Breast epithelium (tissue), 4 donors: Measurements from ENCODE around the gene PATE2. TPM values are rescaled to one million over a fixed set of nuclear protein-coding genes. Genes with fewer than 3 reads are reported as not detected.

Experiments used
- DNase-seq, 2 donors: peaks; one replicate each; pipeline ENCODE4 v3.0.0-alpha.2; 2019; ENCODE audit warnings: low spot score in 2 of 2
- H3K27ac ChIP-seq, 2 donors: fragments of 200-600 bp; sonication (generic) in 1 of 2; one replicate each; pipeline ENCODE4 v1.5.1; 2016 to 2019; ENCODE audit warnings: mild to moderate bottlenecking in 1 of 2
- H3K27me3 ChIP-seq, 2 donors: fragments of 200-600 bp; sonication (generic) in 1 of 2; one replicate each; pipeline versions ENCODE4 v1.5.1 to v1.6.0; 2017 to 2019; ENCODE audit warnings: control low read depth in 1 of 2, mild to moderate bottlenecking in 1 of 2
- H3K36me3 ChIP-seq: fragments of 200-600 bp; one replicate; pipeline ENCODE4 v1.5.1; 2019
- H3K4me1 ChIP-seq, 2 donors: fragments of 200-600 bp; sonication (generic); one replicate each; pipeline ENCODE4 v1.5.1; 2016 to 2019; ENCODE audit warnings: control low read depth in 1 of 2
- H3K4me3 ChIP-seq, 3 donors: fragments of 200-600 bp; sonication (generic); 1 replicate in 2 of 3; 2 replicates in 1 of 3; pipeline ENCODE4 v1.5.1; 2016 to 2019; ENCODE audit warnings: mild to moderate bottlenecking in 3 of 3, moderate library complexity in 2 of 3
- H3K9me3 ChIP-seq, 2 donors: fragments of 200-600 bp; sonication (generic) in 1 of 2; one replicate each; pipeline ENCODE4 v1.5.1; 2016 to 2019; ENCODE audit warnings: control low read depth in 1 of 2
- CTCF ChIP-seq, 3 donors: fragments of 450-650 bp; IDR thresholded peaks; one replicate each; pipeline ENCODE4 v1.5.1; 2016 to 2017; ENCODE audit warnings: antibody characterized with exemption in 3 of 3, mild to moderate bottlenecking in 3 of 3, moderate library complexity in 3 of 3
- POLR2A ChIP-seq: fragments of 450-650 bp; IDR thresholded peaks from one replicate; pipeline ENCODE4 v1.6.1; 2016; ENCODE audit warnings: antibody characterized with exemption, mild to moderate bottlenecking, moderate library complexity
- POLR2AphosphoS5 ChIP-seq, 3 donors: sonication (generic); formaldehyde crosslinking; IDR thresholded peaks; one replicate each; pipeline ENCODE4 v1.6.1; 2017; ENCODE audit warnings: antibody characterized with exemption in 3 of 3
- intact Hi-C: fragments of 100-400 bp; cut with DNase I; formaldehyde crosslinking; loops from one replicate; pipeline ENCODE4 v1.15.1; 2023; ENCODE audit warnings: low total_unique reads
- total RNA-seq, 3 donors: library from RNA; depleted of rRNA; stranded (reverse); fragments of >200 nt; gene quantifications; one replicate each; pipeline ENCODE4 v1.1.0, GENCODE V29; 2016

PATE2 gene
- total RNA-seq, 3 donors from 2014 or later, result 0.32 to 2.8 TPM; not detected in 1

GRCh38 chr11:125790825-125791224 lies 12.2 kb upstream of the PATE2 start:
- intact Hi-C loops, result no loop called here
- peaks cover 0 to 33% of the 10 kb centered on the region in 2 donors for H3K9me3 ChIP-seq
- no peaks in the 10 kb centered on the region for H3K36me3 ChIP-seq
- no peaks in the 10 kb centered on the region for H3K27me3 ChIP-seq
- no peak for DNase-seq
- no peak overlapping the region for H3K4me3 ChIP-seq
- no peak for TF ChIP-seq CTCF (IDR thresholded peaks at IDR 0.05)
- TF ChIP-seq POLR2AphosphoS5 (IDR thresholded peaks at IDR 0.05), result no peak
- TF ChIP-seq POLR2A, result no peak
- H3K4me1 ChIP-seq, result no peaks in the 10 kb centered on the region
- H3K27ac ChIP-seq, result no peak overlapping the region

- no peaks in the 10 kb centered on the region for H3K4me1 ChIP-seq
- intact Hi-C loops, result no loop called here
- no peak for DNase-seq
- H3K4me3 ChIP-seq, result no peak within 1 kb of the TSS
- H3K27me3 ChIP-seq, result no peaks in the 10 kb centered on the region
- H3K9me3 ChIP-seq, result peaks cover 0 to 5% of the 10 kb centered on the region in 2 donors
- TF ChIP-seq POLR2A (no peak), POLR2AphosphoS5 (IDR thresholded peaks at IDR 0.05) (no peak), CTCF (IDR thresholded peaks at IDR 0.05) (no peak)
- H3K27ac ChIP-seq, result no peak within 1 kb of the TSS
- no peaks in the 10 kb centered on the region for H3K36me3 ChIP-seq
These were observed 9.2 kb upstream of the PATE2 start, which contains the start of gene PATE3 for GRCh38 chr11:125787827-125788226. Gene PATE3 (plus strand): TSS chr11:125788127. CDS start chr11:125788152, 25 bp downstream.

- H3K27ac ChIP-seq, result no peak overlapping the region
- H3K4me3 ChIP-seq, result no peak overlapping the region
- DNase-seq, result no peak
- no peaks in the 10 kb centered on the region for H3K36me3 ChIP-seq
- no peaks in the 10 kb centered on the region for H3K27me3 ChIP-seq
- intact Hi-C loops, result no loop called here
- H3K9me3 ChIP-seq, result no peaks in the 10 kb centered on the region
- no peaks in the 10 kb centered on the region for H3K4me1 ChIP-seq
- no peak for TF ChIP-seq POLR2AphosphoS5 (IDR thresholded peaks at IDR 0.05)
- no peak for TF ChIP-seq CTCF (IDR thresholded peaks at IDR 0.05)
- no peak for TF ChIP-seq POLR2A
These were observed 6.0 kb upstream of the PATE2 start for GRCh38 chr11:125784678-125785077.

GRCh38 chr11:125777309-125777708 lies 1.3 kb downstream of the PATE2 start:
- Histone ChIP-seq H3K9me3 (no peaks in the 10 kb centered on the region), H3K36me3 (no peaks in the 10 kb centered on the region), H3K27ac (no peak overlapping the region), H3K4me3 (no peak overlapping the region), H3K4me1 (no peaks in the 10 kb centered on the region), H3K27me3 (no peaks in the 10 kb centered on the region)
- intact Hi-C loops, result no loop called here
- no peak for DNase-seq
- TF ChIP-seq CTCF (IDR thresholded peaks at IDR 0.05), result no peak

DNA sequence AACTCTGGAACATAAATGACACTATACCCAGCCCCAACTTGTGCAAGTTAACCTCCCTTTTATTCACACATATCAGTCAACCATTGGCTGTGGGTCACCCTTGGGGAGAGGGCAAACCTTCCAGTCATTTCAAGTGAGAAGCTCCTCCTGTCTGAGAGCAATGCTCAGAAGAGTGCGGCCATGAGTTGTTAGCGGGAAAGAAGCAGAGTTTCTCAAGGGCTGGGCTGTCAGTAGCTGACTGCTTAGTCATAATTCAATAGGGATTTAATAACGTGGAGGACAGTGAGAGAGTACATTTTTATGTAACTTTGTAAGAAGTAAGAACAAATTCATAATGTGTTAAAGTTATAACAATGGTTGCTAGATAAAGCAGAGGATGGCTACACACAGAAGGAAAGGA lies 5.1 kb downstream of the PATE2 start:
- Histone ChIP-seq H3K36me3 (no peaks in the 10 kb centered on the region), H3K27ac (no peak overlapping the region), H3K4me1 (no peaks in the 10 kb centered on the region), H3K4me3 (no peak overlapping the region), H3K9me3 (no peaks in the 10 kb centered on the region), H3K27me3 (no peaks in the 10 kb centered on the region)
- no peak for DNase-seq
- intact Hi-C loops, result no loop called here
- no peak for TF ChIP-seq CTCF (IDR thresholded peaks at IDR 0.05)
- no peak for TF ChIP-seq POLR2A
- no peak for TF ChIP-seq POLR2AphosphoS5 (IDR thresholded peaks at IDR 0.05)
